Spleen (tissue), 7 donors: ENCODE data around the gene TTLL5.

ENCODE experiments used
- CTCF ChIP-seq, 11 experiments: fragments of 200-600 bp in 7 of 11; fragments of 450-650 bp in 4 of 11; sonication (generic) in 4 of 11; IDR thresholded peaks in 8 of 11; conservative IDR thresholded peaks in 3 of 11; 1 replicate in 7 of 11; 2 replicates in 4 of 11; pipeline versions ENCODE4 v1.4.0 to v1.8.0; 2016 to 2021; ENCODE audit warnings: antibody characterized with exemption in 11 of 11, inconsistent platforms in 4 of 11, mild to moderate bottlenecking in 1 of 11
- POLR2A ChIP-seq, 3 donors: fragments of 450-650 bp; IDR thresholded peaks; one replicate each; pipeline ENCODE4 v1.5.1; 2017; ENCODE audit warnings: antibody characterized with exemption in 3 of 3, mild to moderate bottlenecking in 1 of 3
- POLR2AphosphoS5 ChIP-seq, 3 donors: sonication (generic); formaldehyde crosslinking; IDR thresholded peaks; one replicate each; pipeline ENCODE4 v1.5.1; 2017; ENCODE audit warnings: antibody characterized with exemption in 3 of 3
- donor health status: DM: no; HTN: no; CAD: no; lungs with moderate emphysema.
- donor health status: DM: no; HTN: no; CAD: no.
- donor health status: DM: no; HTN: no; CAD: no.

DNA sequence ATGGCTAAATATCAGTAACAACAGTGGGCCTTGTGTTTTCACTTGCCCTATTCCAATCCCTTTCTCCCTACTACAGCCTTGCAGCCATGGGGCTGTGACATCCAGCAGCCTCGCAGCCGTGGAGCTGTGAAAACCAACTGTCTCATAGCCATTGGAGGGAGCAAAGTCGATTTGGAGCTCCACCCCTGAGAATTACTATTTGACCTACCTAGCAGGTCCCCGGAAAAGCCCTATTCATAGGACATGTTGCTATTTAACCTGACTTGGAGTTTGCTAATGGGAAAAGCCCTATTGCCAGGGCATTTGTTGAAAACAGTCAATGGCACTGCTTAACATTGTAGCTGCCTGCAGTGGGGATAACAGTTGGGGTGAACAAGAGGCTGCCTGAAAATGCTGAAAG is 33.6 kb upstream of the TTLL5 start:
- TF ChIP-seq POLR2AphosphoS5 (IDR thresholded peaks at IDR 0.05) (no peak), CTCF (IDR thresholded peaks at IDR 0.05 in 8 of 11, conservative IDR thresholded peaks at IDR 0.05 in 3 of 11) (no peak), POLR2A (IDR thresholded peaks at IDR 0.05) (no peak)
